Kidney epithelial cell (primary cell): ENCODE data around the gene SLC2A13. TPM values are rescaled to one million over a fixed set of nuclear protein-coding genes. Genes with fewer than 3 reads are reported as not detected.

ENCODE experiments used
- DNase-seq: peaks from one replicate; pipeline ENCODE4 v3.0.0-alpha.2; 2010; ENCODE audit warnings: low read depth
- H3K27me3 ChIP-seq: 2 replicates; pipeline ENCODE4 v1.6.0; 2011; ENCODE audit warnings: low read length; ENCODE audit not compliant: control insufficient read depth, insufficient read depth
- H3K36me3 ChIP-seq: 2 replicates; pipeline ENCODE4 v1.5.1; 2011; ENCODE audit warnings: low read length; ENCODE audit not compliant: control insufficient read depth, insufficient read depth
- H3K4me3 ChIP-seq: 2 replicates; pipeline ENCODE4 v1.5.1; 2011; ENCODE audit warnings: low read depth, mild to moderate bottlenecking, control low read depth, low read length
- CTCF ChIP-seq: IDR thresholded peaks from 2 replicates; pipeline ENCODE4 v1.5.1; 2011; ENCODE audit warnings: mild to moderate bottlenecking, moderate library complexity, low read length, control low read depth, inconsistent platforms; ENCODE audit not compliant: insufficient read depth, poor library complexity, severe bottlenecking
- total RNA-seq: library from RNA; depleted of rRNA; stranded (reverse); fragments of >200 nt; gene quantifications from 2 replicates; pipeline ENCODE4 v1.2.3, GENCODE V29; 2015

Gene SLC2A13
- total RNA-seq, 1 donor from 2014 or later, result 6.8 TPM

GRCh38 chr12:39886106-39886505 lies 219.8 kb downstream of the SLC2A13 start:
- no peak overlapping the region for H3K4me3 ChIP-seq
- H3K36me3 ChIP-seq, result no peaks in the 10 kb centered on the region
- TF ChIP-seq CTCF, result no peak
- DNase-seq, result no peak
- no peaks in the 10 kb centered on the region for H3K27me3 ChIP-seq

- no peak for TF ChIP-seq CTCF
- no peaks in the 10 kb centered on the region for H3K27me3 ChIP-seq
- H3K4me3 ChIP-seq, result no peak overlapping the region
- H3K36me3 ChIP-seq, result no peaks in the 10 kb centered on the region
- no peak for DNase-seq
Measured at GRCh38 chr12:39884616-39885125, 221.2 kb downstream of the SLC2A13 start.

- DNase-seq, result no peak
- no peak overlapping the region for H3K4me3 ChIP-seq
- no peaks in the 10 kb centered on the region for H3K36me3 ChIP-seq
- no peak for TF ChIP-seq CTCF
- no peaks in the 10 kb centered on the region for H3K27me3 ChIP-seq
Measured at GRCh38 chr12:39883411-39883810, 222.5 kb downstream of the SLC2A13 start.

- no peak for TF ChIP-seq CTCF
Measured at GRCh38 chr12:39878753-39879152, 227.1 kb downstream of the SLC2A13 start.

GRCh38 chr12:39875721-39876120 lies 230.2 kb downstream of the SLC2A13 start:
- TF ChIP-seq CTCF, result no peak
- H3K27me3 ChIP-seq, result no peaks in the 10 kb centered on the region
- no peak for DNase-seq
- no peaks in the 10 kb centered on the region for H3K36me3 ChIP-seq
- H3K4me3 ChIP-seq, result no peak overlapping the region

More at GRCh38 chr12:39878753-39879152, 227.1 kb downstream of the SLC2A13 start:
- Histone ChIP-seq H3K4me3 (no peak overlapping the region), H3K36me3 (no peaks in the 10 kb centered on the region), H3K27me3 (no peaks in the 10 kb centered on the region)
- DNase-seq, result no peak

- no peak for TF ChIP-seq CTCF
- H3K27me3 ChIP-seq, result no peaks in the 10 kb centered on the region
- H3K4me3 ChIP-seq, result no peak overlapping the region
- no peaks in the 10 kb centered on the region for H3K36me3 ChIP-seq
- no peak for DNase-seq
Measured at GRCh38 chr12:39874785-39875184, 231.1 kb downstream of the SLC2A13 start.
